Endothelial cell of hepatic sinusoid (primary cell): ENCODE results near the gene EDEM2.
"Not testable (repeated sequence)": the region's sequence is repeated elsewhere in the genome, so short reads cannot be mapped to it uniquely, and the experiment has no call there.

Source experiments
- in situ Hi-C: cut with HindIII; loops from 2 replicates; pipeline ENCODE4 v1.10.0; 2017; ENCODE audit warnings: low sequenced_read_pairs

Gene EDEM2

DNA sequence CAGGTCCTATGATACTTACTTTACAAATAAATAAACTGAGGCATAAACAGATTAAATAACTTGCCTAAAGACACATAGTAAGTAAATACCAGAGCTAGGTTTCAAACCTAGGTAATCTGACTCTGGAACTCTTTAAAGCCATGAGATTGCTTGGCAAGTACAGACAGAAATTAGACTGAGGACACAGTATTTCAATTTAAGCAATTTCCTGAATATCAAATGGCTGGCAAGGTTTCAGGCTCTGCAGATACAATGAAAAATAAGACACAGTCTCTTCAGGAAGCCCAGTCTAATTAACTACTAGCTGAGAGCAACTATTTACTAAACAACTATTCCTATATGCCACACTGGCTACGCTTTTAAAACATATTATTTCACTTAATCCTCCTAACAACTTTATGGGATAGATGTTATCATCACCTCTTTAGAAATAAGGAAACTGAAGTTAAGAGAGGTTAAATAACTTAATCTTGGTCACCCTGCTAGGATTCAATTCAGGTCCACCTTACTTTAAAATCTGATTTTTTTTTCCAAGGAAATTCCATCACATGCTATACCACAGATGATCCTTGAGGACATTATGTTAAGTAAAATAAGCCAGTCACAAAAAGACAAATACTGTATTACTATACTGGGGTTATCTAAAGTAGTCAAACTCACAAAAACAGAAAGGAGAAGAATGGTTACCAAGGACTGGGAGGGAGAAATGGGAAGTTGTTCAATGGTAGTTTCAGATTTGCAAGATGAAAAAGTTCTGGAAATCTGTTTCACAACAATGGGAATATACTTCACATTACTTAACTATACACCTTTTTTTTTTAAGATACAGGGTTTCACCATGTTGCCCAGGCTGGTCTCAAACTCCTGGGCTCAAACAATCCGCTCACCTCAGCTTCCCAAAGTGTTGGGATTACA, 58.6 kb downstream of the EDEM2 start:
- in situ Hi-C loops: no loop called here

DNA sequence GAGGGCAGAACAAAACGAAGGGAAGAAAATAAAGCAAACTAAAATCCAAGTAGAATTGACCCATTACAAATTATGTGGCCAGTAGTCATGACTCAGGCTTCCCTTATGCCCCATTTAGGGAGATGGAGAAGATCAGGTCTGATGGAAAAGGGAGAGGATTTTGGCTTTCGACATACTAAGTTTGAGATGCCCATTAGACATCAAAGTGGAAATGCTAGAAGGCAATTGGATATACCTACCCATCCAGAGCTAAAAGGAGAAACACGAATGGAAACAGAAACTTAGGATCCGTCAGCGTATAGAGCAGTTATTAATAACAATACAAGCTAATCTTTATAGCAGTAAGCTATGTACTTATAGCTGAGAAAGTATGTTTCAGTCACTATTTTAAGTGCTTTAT, 59.3 kb downstream of the EDEM2 start:
- in situ Hi-C loops: no loop called here

DNA sequence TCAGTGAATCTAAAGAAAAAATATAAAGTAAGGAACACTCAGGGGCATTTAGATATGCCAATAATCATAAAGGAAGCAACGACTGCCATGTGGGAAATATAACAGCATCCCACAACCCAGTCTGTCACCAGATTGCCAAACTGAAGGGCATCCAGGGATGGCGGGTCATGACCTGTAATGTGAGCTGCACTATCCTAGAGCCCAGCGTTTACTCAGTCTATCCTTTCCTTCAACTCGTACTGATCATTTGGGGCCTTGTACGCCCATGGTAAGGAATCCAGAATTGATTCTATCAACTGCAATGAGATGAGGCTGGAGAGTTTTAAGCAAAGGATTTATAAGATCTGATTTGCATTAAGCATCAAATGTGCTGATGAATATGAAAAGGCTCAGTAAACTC, 59.8 kb downstream of the EDEM2 start:
- in situ Hi-C loops: no loop called here

DNA sequence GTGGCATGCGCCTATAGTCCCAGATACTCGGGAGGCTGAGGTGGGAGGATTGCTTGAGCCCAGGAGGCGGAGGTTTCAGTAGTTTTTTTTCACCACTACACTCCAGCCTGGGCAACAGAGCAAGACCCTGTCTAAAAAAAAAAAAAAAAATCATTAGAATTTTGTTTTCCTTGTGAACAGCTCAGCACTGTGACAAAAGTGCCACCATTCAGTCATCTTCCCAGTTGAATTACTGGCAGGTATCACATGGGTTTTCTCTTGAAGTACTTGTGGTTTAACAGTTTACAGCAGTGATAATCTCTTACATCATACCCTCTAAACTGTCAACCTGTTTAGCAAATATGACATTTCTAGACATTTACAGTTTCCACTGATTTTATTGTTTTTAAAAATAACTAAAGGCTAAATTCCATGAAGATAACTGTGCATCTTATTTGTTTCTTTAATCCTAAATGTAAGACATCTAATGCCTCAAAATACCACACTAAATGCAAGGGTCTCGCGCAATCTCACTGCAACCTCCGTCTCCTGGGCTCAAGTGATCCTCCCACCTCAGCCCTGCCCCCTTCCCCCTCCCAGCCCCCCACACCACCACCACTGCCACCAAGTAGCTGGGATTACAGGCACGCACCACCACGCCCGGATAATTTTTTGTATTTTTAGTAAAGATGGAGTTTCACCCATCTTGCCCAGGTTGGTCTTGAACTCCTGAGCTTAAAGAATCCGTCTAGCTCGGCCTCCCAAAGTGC, 61.5 kb downstream of the EDEM2 start:
- in situ Hi-C loops: no loop called here

DNA sequence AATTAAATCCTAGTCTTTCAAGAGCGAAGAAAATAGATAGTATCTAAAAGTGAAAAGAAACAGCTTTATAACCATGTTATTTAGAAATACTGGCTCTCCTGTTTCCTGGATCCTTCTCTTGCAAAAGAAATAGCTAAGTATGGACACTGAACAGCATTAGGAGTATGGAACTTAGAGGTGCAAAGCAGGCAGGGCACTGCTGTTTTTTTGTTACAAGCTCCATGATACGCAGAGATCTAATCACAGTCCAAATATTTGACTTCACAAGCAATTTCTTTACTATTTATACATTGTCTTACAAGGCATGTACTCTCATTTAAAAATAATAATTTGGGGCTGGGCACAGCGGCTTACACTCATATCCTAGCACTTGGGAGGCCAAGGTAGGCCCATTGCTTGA, 62.1 kb downstream of the EDEM2 start:
- in situ Hi-C loops: no loop called here

DNA sequence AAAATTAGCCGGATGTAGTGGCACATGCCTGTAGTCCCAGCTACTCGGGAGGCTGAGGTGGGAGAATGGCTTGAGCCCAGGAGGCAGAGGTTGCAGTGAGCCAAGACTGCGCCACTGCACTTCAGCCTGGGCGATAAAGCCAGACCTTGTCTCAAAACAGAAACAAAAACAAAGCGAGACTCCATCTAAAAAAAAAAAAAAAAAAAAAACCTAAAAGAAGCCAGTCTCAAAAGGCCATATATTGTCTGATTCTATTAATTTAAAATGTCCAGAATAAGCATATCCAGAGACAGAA, 66.8 kb downstream of the EDEM2 start:
- in situ Hi-C loops: not testable (repeated sequence)

DNA sequence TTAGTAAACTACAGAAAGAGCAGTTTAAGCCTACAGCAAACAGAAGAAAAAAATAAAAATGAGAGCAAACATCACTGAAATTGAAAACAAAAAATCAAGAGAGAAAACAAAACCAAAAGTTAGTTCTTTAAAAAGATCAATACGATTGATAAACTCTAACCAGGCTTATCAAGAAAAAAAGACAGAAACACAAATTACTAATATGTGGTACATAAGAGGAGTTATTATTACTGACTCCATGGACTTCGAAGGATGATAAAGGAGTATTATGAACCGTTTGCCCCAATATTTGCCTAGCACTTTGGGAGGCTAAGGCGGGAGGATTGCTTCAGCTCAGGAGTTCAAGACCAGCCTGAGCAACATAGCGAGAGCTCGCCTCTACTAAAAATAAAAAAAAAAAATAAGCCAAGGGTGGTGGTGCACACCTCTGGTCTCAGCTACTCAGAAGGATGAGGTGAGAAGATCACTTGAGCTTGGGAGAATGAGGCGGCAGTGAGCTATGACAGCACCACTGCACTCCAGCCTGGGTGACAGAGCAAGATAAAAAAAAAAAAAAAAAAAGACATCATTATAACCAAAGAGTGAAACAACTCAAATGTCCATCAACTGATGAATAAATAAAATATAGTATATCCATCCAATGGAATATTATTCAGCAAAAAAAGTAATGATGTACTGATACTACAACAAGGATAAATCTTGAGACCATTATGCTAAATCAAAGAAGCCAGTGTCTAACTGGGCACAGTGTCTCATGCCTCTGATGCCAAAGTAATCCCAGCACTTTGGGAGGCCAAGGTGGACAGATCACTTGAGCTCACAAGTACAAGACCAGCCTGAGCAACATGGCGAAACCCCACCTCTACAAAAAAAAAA, 67.4 kb downstream of the EDEM2 start:
- in situ Hi-C loops: no loop called here

DNA sequence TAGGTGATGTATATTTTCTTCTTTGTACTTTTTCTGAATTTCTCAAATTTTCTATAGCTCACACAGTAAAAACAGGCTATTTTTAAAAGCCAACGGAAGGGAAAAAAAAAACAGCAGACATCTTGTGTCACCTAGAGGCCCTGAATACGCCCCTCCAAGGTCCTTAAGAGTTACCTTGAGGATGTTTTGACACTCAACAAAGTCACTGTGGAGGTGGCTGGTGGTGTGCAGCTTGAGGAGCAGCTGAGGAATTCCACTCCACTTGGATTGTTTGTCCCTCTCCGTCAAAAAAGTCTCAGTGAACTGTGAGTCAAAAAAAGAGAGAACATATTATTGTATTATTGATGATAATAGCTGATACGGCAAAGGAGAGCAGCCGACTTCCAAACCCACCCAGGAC, 69.3 kb downstream of the EDEM2 start:
- in situ Hi-C loops: no loop called here

DNA sequence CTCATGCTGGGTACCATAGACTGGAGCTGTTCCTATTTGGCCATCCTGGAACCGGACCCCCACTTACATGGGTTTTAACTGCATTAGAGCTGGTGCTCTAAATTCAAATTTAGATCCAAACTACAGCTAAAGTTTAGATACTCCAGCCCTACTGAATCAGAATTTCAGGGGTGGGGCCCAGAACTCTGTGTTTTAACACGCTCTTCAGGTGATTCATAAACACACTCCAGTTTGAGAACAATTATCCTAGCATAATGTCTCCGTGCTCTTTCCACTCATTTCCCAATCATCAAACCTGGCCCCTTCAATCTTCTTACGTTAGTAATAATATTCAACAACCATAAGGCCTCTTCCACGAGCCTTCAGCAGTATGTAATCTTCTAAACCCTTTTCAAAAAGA, 69.8 kb downstream of the EDEM2 start:
- in situ Hi-C loops: no loop called here

DNA sequence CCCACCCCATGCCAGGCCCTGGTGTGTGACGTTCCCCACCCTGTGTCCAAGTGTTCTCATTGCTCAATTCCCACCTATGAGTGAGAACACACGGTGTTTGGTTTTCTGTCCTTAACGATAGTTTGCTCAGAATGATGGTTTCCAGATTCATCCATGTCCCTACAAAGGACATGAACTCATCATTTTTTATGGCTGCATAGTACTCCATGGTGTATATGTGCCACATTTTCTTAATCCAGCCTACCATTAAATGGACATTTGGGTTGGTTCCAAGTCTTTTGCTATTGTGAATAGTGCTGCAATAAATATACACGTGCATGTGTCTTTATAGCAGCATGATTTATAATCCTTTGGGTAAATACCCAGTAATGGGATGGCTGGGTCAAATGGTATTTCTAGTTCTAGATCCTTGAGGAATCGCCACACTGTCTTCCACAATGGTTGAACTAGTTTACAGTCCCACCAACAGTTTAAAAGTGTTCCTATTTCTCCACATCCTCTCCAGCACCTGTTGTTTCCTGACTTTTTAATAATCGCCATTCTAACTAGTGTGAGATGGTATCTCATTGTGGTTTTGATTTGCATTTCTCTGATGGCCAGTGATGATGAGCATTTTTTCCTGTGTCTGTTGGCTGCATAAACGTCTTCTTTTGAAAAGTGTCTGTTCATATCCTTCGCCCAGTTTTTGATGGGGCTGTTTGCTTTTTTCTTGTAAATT, 75.5 kb downstream of the EDEM2 start:
- in situ Hi-C loops: not testable (repeated sequence)

DNA sequence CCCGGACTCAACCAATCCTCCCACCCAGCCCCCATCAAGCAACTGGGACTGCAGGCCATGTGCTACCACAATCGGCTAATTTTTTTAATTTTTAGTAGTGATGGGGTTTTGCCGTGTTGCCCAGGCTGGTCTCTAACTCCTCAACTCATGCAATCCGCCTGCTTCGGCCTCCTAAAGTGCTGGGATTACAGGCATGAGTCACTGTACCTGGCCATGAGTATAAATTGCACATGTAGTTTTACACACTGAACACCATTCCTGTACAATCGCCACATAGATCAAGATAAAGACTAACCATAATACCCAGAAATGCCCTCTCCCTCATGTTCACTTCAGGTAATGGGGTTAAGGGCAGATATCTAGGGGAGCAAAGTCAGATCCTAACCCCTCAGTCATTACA, 80.9 kb downstream of the EDEM2 start:
- in situ Hi-C loops: no loop called here
